SU-DHL-6 (cell line): ENCODE results near the gene AURKB.
A peak's percentile ranks its signal among the peaks of the same experiment; 100 is the strongest.

Source experiments
- H2AFZ ChIP-seq: fragments of 200-600 bp; sonication (generic); 2 replicates; pipeline ENCODE4 v1.6.1; 2014; ENCODE audit warnings: low read depth, mild to moderate bottlenecking, moderate library complexity, mixed read lengths, antibody characterized with exemption, low read length; ENCODE audit not compliant: severe bottlenecking
- H3F3A ChIP-seq: fragments of 200-600 bp; shearing (Covaris generic); 2 replicates; pipeline ENCODE4 v1.6.0; 2016; ENCODE audit warnings: antibody characterized with exemption, mild to moderate bottlenecking; ENCODE audit not compliant: insufficient read depth
- H3K27ac ChIP-seq: fragments of 200-600 bp; sonication (generic); 2 replicates; pipeline ENCODE4 v1.5.1; 2016; ENCODE audit warnings: low read depth, mild to moderate bottlenecking, low read length, moderate library complexity, mixed read lengths
- H3K27me3 ChIP-seq: fragments of 200-600 bp; sonication (generic), shearing (Covaris generic); 2 replicates; pipeline ENCODE4 v1.6.0; 2014; ENCODE audit warnings: mild to moderate bottlenecking, low read length
- H3K36me3 ChIP-seq: fragments of 200-600 bp; sonication (generic); 2 replicates; pipeline ENCODE4 v1.6.1; 2014; ENCODE audit warnings: mild to moderate bottlenecking, low read length, mixed read lengths
- H3K4me2 ChIP-seq: fragments of 300-600, 200-600 bp; shearing (Covaris generic), sonication (generic); 2 replicates; pipeline ENCODE4 v1.6.0; 2014; ENCODE audit warnings: low read length, low read depth, mild to moderate bottlenecking; ENCODE audit not compliant: poor library complexity, severe bottlenecking
- H3K4me3 ChIP-seq: fragments of 200-600 bp; sonication (generic); 2 replicates; pipeline ENCODE4 v1.5.1; 2014; ENCODE audit warnings: antibody characterized with exemption, low read length, mild to moderate bottlenecking, mixed read lengths; ENCODE audit not compliant: insufficient read depth, poor library complexity, severe bottlenecking
- H3K79me2 ChIP-seq: fragments of 200-600 bp; sonication (generic); 2 replicates; pipeline ENCODE4 v1.6.1; 2014; ENCODE audit warnings: mild to moderate bottlenecking, low read length, moderate library complexity; ENCODE audit not compliant: insufficient read depth
- H3K9ac ChIP-seq: fragments of 200-600 bp; sonication (generic); 2 replicates; pipeline ENCODE4 v1.7.0; 2014; ENCODE audit warnings: mild to moderate bottlenecking, low read length
- H3K9me2 ChIP-seq: fragments of 200-600 bp; sonication (generic); replicated peaks from 2 replicates; pipeline ENCODE4 v1.6.1; 2014; ENCODE audit warnings: low read length; ENCODE audit not compliant: insufficient read depth
- H3K9me3 ChIP-seq: fragments of 200-600 bp; sonication (generic); 2 replicates; pipeline ENCODE4 v1.6.1; 2014; ENCODE audit warnings: low read length, mixed read lengths; ENCODE audit not compliant: insufficient read depth
- H4K20me1 ChIP-seq: fragments of 200-600 bp; sonication (generic); 2 replicates; pipeline ENCODE4 v1.6.1; 2014; ENCODE audit warnings: low read depth, mild to moderate bottlenecking, antibody characterized with exemption, low read length, moderate library complexity, mixed read lengths
- EZH2phosphoT487 ChIP-seq: fragments of 200-600 bp; sonication (generic), shearing (Covaris generic); conservative IDR thresholded peaks from 2 replicates; pipeline ENCODE4 v1.6.1; 2018; ENCODE audit warnings: mild to moderate bottlenecking, antibody characterized with exemption, low read length, moderate library complexity, mixed read lengths
- TF ChIP-seq, protein P1 (sequence below): fragments of 200-600 bp; sonication (generic); IDR thresholded peaks from one replicate; pipeline ENCODE4 v1.5.1; 2017; ENCODE audit warnings: antibody characterized with exemption, mild to moderate bottlenecking, low read length, moderate library complexity; ENCODE audit not compliant: insufficient read depth, poor library complexity, severe bottlenecking

The AURKB gene

GRCh38 chr17:8192070-8192815 is 18.1 kb downstream of the AURKB start:
- peak overlapping the region; percentile 46 for H3K4me3 ChIP-seq
- peak overlapping the region; percentile 44 for H3K27ac ChIP-seq
- H3K27me3 ChIP-seq: no peaks in the 10 kb centered on the region
- H3K79me2 ChIP-seq: peaks cover 13% of the 10 kb centered on the region; the same call in 1 of the 2 replicates
- H3F3A ChIP-seq: peaks cover 21% of the 10 kb centered on the region
- no peaks in the 10 kb centered on the region for H3K9me3 ChIP-seq
- H2AFZ ChIP-seq: peak overlapping the region; percentile 57
- peak overlapping the region; percentile 77 for H3K4me2 ChIP-seq
- no peaks in the 10 kb centered on the region for H3K36me3 ChIP-seq
- H4K20me1 ChIP-seq: no peaks in the 10 kb centered on the region
- TF ChIP-seq, protein P1, sequence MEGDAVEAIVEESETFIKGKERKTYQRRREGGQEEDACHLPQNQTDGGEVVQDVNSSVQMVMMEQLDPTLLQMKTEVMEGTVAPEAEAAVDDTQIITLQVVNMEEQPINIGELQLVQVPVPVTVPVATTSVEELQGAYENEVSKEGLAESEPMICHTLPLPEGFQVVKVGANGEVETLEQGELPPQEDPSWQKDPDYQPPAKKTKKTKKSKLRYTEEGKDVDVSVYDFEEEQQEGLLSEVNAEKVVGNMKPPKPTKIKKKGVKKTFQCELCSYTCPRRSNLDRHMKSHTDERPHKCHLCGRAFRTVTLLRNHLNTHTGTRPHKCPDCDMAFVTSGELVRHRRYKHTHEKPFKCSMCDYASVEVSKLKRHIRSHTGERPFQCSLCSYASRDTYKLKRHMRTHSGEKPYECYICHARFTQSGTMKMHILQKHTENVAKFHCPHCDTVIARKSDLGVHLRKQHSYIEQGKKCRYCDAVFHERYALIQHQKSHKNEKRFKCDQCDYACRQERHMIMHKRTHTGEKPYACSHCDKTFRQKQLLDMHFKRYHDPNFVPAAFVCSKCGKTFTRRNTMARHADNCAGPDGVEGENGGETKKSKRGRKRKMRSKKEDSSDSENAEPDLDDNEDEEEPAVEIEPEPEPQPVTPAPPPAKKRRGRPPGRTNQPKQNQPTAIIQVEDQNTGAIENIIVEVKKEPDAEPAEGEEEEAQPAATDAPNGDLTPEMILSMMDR: no peak
- no peak for TF ChIP-seq EZH2phosphoT487
- peak overlapping the region; percentile 53 for H3K9ac ChIP-seq
- no peaks in the 10 kb centered on the region for H3K9me2 ChIP-seq

- Histone ChIP-seq H3K27ac (peak overlapping the region; percentile 54), H3K9ac (peak overlapping the region; percentile 75)
Observed at GRCh38 chr17:8190506-8190905, 19.9 kb downstream of the AURKB start.

DNA sequence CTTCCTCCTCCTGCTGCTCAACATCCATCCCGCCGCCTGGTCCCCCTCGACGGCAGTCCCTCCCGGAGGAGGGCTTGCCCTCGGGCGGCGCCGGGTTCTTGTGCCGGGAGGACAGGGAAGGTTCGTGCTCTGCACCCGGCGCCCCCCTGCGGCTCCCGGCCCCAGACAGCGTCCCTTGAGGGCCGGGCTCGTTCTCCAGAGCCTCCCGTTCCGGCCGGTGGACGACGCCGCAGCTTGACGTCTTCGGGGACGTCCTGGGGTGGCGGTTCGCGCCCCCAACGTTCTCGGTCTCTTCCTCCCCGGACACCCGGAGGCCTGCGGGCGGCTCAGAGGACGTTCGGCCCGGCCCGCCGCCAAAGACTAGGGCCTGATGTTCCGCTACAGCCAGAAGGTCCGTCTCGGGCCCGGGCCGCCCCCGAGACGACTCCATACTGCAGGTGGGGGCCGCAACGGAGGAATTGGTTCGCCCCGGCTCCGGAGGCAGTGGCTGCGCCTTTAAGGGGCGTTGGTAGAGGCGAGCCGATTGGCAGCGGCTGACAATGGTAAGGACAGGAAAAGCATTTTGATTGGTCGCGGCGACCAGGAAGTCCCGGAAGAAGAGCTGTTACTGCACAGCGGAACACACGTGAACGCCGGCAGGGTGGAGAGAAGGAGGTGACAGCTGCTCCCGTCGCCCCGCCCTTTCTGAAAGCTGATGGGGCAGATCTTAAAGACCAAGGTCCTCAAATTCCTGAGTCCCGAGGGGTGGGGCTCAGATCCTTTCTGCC is 20.5 kb downstream of the AURKB start, which contains the start of gene BORCS6:
Gene BORCS6 (minus strand): TSS at position 470 of the 767 bp plus-strand sequence. CDS start 40 bp downstream, at position 430.
- no peaks in the 10 kb centered on the region for H3K9me3 ChIP-seq
- H3K9me2 ChIP-seq: no peaks in the 10 kb centered on the region
- H3K79me2 ChIP-seq: peaks cover 13% of the 10 kb centered on the region; the same call in 1 of the 2 replicates
- peak within 1 kb of the TSS; percentile 75 for H3K9ac ChIP-seq
- peak within 1 kb of the TSS; percentile 78 for H3K4me2 ChIP-seq
- TF ChIP-seq EZH2phosphoT487: no peak
- TF ChIP-seq, protein P1: no peak
- H3K27ac ChIP-seq: peak within 1 kb of the TSS; percentile 79
- no peaks in the 10 kb centered on the region for H3K27me3 ChIP-seq
- no peaks in the 10 kb centered on the region for H4K20me1 ChIP-seq
- H2AFZ ChIP-seq: peak within 1 kb of the TSS; percentile 55
- H3K36me3 ChIP-seq: no peaks in the 10 kb centered on the region
- peaks cover 32% of the 10 kb centered on the region for H3F3A ChIP-seq
- H3K4me3 ChIP-seq: peak within 1 kb of the TSS; percentile 84

More at GRCh38 chr17:8190506-8190905, 19.9 kb downstream of the AURKB start:
- peaks cover 13% of the 10 kb centered on the region; the same call in 1 of the 2 replicates for H3K79me2 ChIP-seq
- no peaks in the 10 kb centered on the region for H3K9me2 ChIP-seq
- H3K36me3 ChIP-seq: no peaks in the 10 kb centered on the region
- no peaks in the 10 kb centered on the region for H4K20me1 ChIP-seq
- H2AFZ ChIP-seq: peak overlapping the region; percentile 53
- peak overlapping the region; percentile 49 for H3K4me3 ChIP-seq
- peaks cover 32% of the 10 kb centered on the region for H3F3A ChIP-seq
- no peak for TF ChIP-seq EZH2phosphoT487
- TF ChIP-seq, protein P1: no peak
- H3K9me3 ChIP-seq: no peaks in the 10 kb centered on the region
- peak overlapping the region; percentile 74 for H3K4me2 ChIP-seq
- no peaks in the 10 kb centered on the region for H3K27me3 ChIP-seq
